ENCODE data around the gene BTG3. TPM values are rescaled to one million over a fixed set of nuclear protein-coding genes. Genes with fewer than 3 reads are reported as not detected.

BTG3 gene
- total RNA-seq, 6 experiments from 2014 or later: 1.1 to 14.3 (median 5.6) TPM

- Histone ChIP-seq H3K9me3 (no peaks in the 10 kb centered on the region), H3K36me3 (no peaks in the 10 kb centered on the region), H3K4me3 (no peak overlapping the region), H3K27ac (no peak overlapping the region), H3K4me1 (peaks cover 0 to 6% (median 0%) of the 10 kb centered on the region in 4 donors), H3K27me3 (no peaks in the 10 kb centered on the region)
- TF ChIP-seq POLR2A (IDR thresholded peaks at IDR 0.05) (no peak), CTCF (IDR thresholded peaks at IDR 0.05) (no peak)
- intact Hi-C loops (cut with DNase I): loop anchor here in 1 of 2 donors (10.0 kb wide), 1 partner anchor 194 kb away; no protein-coding TSS in a partner anchor
- 77% methylated on average over 2 of the region's 2 CpGs for WGBS (ENCODE audit: insufficient coverage, low coverage, low lambda C conversion rate, missing lambda C conversion rate)
- DNase-seq: no peak
- ATAC-seq: no peak
Observed at GRCh38 chr21:17578876-17579275, 33.8 kb downstream of the BTG3 start.

DNA sequence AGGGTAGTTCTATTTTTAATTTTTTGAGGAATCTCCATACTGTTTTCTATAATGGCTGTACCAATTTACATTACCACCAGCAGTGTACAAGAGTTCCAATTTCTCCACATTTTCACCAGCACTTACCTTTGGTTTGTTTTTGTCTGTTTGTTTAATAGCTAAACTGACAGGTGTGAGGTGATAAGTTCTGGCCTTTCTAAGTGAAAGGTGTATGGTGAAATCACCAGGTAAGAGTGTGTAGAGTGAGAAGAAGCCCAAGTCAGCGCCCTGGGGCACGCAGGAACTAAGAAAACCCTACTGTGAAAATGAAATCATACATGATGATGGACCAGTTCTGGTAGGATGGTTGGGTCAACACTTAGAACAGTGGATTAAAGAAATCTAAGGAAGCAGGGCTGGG, 34.5 kb downstream of the BTG3 start:
- 100% methylated on average over 2 of the region's 2 CpGs for WGBS (ENCODE audit: insufficient coverage, low coverage, low lambda C conversion rate, missing lambda C conversion rate)
- intact Hi-C loops (cut with DNase I): loop anchor here in 1 of 2 donors (10.0 kb wide), 1 partner anchor 193 kb away; no protein-coding TSS in a partner anchor

DNA sequence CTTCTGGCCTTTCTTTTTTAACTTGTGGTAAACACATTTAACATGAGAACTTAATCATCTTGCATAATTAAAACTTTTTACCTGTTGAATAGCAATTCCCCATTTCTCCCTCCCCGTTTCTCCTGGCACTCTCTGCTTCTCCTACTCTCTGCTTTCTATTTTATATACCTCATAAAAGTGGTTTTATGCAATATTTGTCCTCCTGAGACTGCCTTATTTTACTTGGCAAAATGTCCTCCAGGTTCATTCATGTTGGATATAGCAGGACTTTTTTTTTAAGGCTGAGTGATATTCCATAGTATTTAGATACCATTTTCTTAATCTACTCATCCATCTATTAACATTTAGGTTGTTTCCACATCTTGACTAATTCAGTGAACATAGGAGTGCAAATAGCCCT, 35.0 kb downstream of the BTG3 start:
- WGBS (ENCODE audit: insufficient coverage, low coverage, low lambda C conversion rate, missing lambda C conversion rate): 70% methylated on average over 1 of the region's 1 CpG
- Histone ChIP-seq H3K4me1 (peaks cover 0 to 6% (median 0%) of the 10 kb centered on the region in 4 donors), H3K36me3 (no peaks in the 10 kb centered on the region), H3K27ac (no peak overlapping the region), H3K4me3 (no peak overlapping the region), H3K9me3 (no peaks in the 10 kb centered on the region), H3K27me3 (no peaks in the 10 kb centered on the region)
- ATAC-seq: no peak
- no peak for DNase-seq
- TF ChIP-seq POLR2A (IDR thresholded peaks at IDR 0.05): no peak
- TF ChIP-seq CTCF (IDR thresholded peaks at IDR 0.05): no peak
- intact Hi-C loops (cut with DNase I): loop anchor here in 1 of 2 donors (10.0 kb wide), 1 partner anchor 193 kb away; no protein-coding TSS in a partner anchor

More for the DNA sequence above, 34.5 kb downstream of the BTG3 start:
- Histone ChIP-seq H3K36me3 (no peaks in the 10 kb centered on the region), H3K27ac (no peak overlapping the region), H3K9me3 (no peaks in the 10 kb centered on the region), H3K27me3 (no peaks in the 10 kb centered on the region), H3K4me3 (no peak overlapping the region), H3K4me1 (peaks cover 0 to 6% (median 0%) of the 10 kb centered on the region in 4 donors)
- TF ChIP-seq CTCF (IDR thresholded peaks at IDR 0.05) (no peak), POLR2A (IDR thresholded peaks at IDR 0.05) (no peak)
- DNase-seq: no peak
- no peak for ATAC-seq

- ATAC-seq: peak; percentile 38 to 75 (median 50)
- H3K9me3 ChIP-seq: no peaks in the 10 kb centered on the region
- no peak overlapping the region for H3K27ac ChIP-seq
- no peaks in the 10 kb centered on the region for H3K36me3 ChIP-seq
- H3K4me3 ChIP-seq: no peak overlapping the region
- no peaks in the 10 kb centered on the region for H3K27me3 ChIP-seq
- TF ChIP-seq CTCF (IDR thresholded peaks at IDR 0.05) (no peak), POLR2A (IDR thresholded peaks at IDR 0.05) (no peak)
- no peaks in the 10 kb centered on the region for H3K4me1 ChIP-seq
- intact Hi-C loops (cut with DNase I): loop anchor here in 1 of 2 donors (10.0 kb wide), 1 partner anchor 191 kb away; no protein-coding TSS in a partner anchor
- DNase-seq: no peak
- 66% methylated on average over 5 of the region's 5 CpGs for WGBS (ENCODE audit: insufficient coverage, low coverage, low lambda C conversion rate, missing lambda C conversion rate)
Observed at GRCh38 chr21:17576080-17576835, 36.4 kb downstream of the BTG3 start.

All from right lobe of liver (tissue), 6 donors.